ENCODE results near the gene TSKU. TPM values are rescaled to one million over a fixed set of nuclear protein-coding genes. Genes with fewer than 3 reads are reported as not detected.

TSKU gene
- total RNA-seq, 1 experiment from 2014 or later, result 99.4 TPM

DNA sequence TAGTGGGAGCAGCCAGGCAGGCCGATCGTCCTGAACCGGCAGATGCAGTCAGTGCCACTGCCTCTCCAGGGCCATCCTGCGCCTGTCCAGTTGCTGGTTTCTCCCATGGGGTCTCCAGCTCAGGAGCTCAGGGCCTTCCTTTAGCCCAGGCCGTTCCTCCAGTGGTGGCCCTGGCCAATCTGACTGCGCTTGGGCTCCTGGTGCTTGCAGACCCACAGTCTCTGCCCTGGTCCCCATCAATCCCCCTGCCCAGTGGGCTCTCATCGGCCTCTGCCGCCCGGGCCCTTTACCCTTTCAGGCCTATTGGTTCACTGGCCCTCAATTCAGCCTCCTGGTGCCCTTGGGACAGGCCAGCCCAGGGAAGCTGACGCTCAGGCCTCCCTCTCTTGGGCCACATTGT is 29.2 kb upstream of the TSKU start:
- Histone ChIP-seq H3K27ac (no peak overlapping the region), H3K79me2 (ENCODE audit: low read depth) (no peaks in the 10 kb centered on the region), H2AFZ (no peak overlapping the region), H3K4me1 (replicated peaks; ENCODE audit: insufficient read depth) (no peaks in the 10 kb centered on the region), H3K9me2 (ENCODE audit: insufficient read depth) (no peaks in the 10 kb centered on the region), H3K27me3 (ENCODE audit: insufficient read depth, low read depth) (no peaks in the 10 kb centered on the region), H3F3A (ENCODE audit: insufficient read depth, low read depth) (peaks cover 20% of the 10 kb centered on the region), H4K20me1 (ENCODE audit: insufficient read depth) (no peaks in the 10 kb centered on the region), H3K4me3 (no peak overlapping the region), H3K9me3 (ENCODE audit: insufficient read depth, low read depth) (no peaks in the 10 kb centered on the region), H3K4me2 (no peak overlapping the region), H3K36me3 (ENCODE audit: low read depth) (no peaks in the 10 kb centered on the region)
- no peak for TF ChIP-seq EZH2 (IDR thresholded peaks at IDR 0.05; ENCODE audit: low read depth)
- TF ChIP-seq, protein P1, sequence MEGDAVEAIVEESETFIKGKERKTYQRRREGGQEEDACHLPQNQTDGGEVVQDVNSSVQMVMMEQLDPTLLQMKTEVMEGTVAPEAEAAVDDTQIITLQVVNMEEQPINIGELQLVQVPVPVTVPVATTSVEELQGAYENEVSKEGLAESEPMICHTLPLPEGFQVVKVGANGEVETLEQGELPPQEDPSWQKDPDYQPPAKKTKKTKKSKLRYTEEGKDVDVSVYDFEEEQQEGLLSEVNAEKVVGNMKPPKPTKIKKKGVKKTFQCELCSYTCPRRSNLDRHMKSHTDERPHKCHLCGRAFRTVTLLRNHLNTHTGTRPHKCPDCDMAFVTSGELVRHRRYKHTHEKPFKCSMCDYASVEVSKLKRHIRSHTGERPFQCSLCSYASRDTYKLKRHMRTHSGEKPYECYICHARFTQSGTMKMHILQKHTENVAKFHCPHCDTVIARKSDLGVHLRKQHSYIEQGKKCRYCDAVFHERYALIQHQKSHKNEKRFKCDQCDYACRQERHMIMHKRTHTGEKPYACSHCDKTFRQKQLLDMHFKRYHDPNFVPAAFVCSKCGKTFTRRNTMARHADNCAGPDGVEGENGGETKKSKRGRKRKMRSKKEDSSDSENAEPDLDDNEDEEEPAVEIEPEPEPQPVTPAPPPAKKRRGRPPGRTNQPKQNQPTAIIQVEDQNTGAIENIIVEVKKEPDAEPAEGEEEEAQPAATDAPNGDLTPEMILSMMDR (conservative IDR thresholded peaks at IDR 0.05), result no peak
- CTCF ChIA-PET, result no interaction called here
- DNase-seq, result no peak
- intact Hi-C loops (cut with micrococcal nuclease; ENCODE audit: unreplicated experiment), result loop anchor here (5.0 kb wide), 1 partner anchor 33 kb away; no protein-coding TSS in a partner anchor
- POLR2A ChIA-PET (ENCODE audit: unreplicated experiment), result no interaction called here
- BruUV-seq (replicated peaks), result no TSS peak

DNA sequence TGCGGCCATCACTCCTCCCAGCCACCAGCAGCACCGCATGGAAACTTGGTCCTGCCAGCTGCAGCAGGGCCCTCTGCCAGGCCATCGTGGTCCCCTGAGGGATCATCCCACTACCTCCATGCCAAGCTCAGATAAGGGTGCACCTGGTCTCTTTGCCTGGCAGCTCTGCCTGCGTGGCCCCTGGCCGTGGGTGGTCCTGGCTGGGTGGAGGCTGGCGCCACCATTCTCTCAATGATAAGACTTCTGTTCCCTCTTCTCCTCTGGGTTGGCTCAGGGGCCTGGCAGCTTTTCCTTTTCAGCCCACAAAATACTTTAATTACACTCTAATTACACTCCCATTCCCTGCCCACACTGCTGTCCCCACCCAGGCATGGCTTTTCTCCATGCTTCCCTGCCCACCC is 26.8 kb upstream of the TSKU start:
- TF ChIP-seq, protein P1 (conservative IDR thresholded peaks at IDR 0.05), result no peak
- no peak for TF ChIP-seq EZH2 (IDR thresholded peaks at IDR 0.05; ENCODE audit: low read depth)
- no TSS peak for BruUV-seq (replicated peaks)
- Histone ChIP-seq H2AFZ (no peak overlapping the region), H3K4me2 (no peak overlapping the region), H3K9me3 (ENCODE audit: insufficient read depth, low read depth) (no peaks in the 10 kb centered on the region), H3K27me3 (ENCODE audit: insufficient read depth, low read depth) (no peaks in the 10 kb centered on the region), H3K9me2 (ENCODE audit: insufficient read depth) (no peaks in the 10 kb centered on the region), H3K36me3 (ENCODE audit: low read depth) (0 out of 2 replicates have a peak, but pooled peaks cover 10% of the 10 kb centered on the region), H3F3A (ENCODE audit: insufficient read depth, low read depth) (peaks cover 32% of the 10 kb centered on the region), H3K27ac (no peak overlapping the region), H3K4me1 (replicated peaks; ENCODE audit: insufficient read depth) (no peaks in the 10 kb centered on the region), H3K79me2 (ENCODE audit: low read depth) (no peaks in the 10 kb centered on the region), H3K4me3 (no peak overlapping the region), H4K20me1 (ENCODE audit: insufficient read depth) (no peaks in the 10 kb centered on the region)
- ChIA-PET CTCF (interaction anchor here (0.6 kb wide), 1 partner anchor 1286 kb away, joined by 3 read pairs; no protein-coding TSS in a partner anchor), POLR2A (ENCODE audit: unreplicated experiment) (interaction anchor here (0.7 kb wide), 1 partner anchor 319 kb away, joined by 11 read pairs; no protein-coding TSS in a partner anchor)
- no peak for DNase-seq
- intact Hi-C loops (cut with micrococcal nuclease; ENCODE audit: unreplicated experiment), result no loop called here

DNA sequence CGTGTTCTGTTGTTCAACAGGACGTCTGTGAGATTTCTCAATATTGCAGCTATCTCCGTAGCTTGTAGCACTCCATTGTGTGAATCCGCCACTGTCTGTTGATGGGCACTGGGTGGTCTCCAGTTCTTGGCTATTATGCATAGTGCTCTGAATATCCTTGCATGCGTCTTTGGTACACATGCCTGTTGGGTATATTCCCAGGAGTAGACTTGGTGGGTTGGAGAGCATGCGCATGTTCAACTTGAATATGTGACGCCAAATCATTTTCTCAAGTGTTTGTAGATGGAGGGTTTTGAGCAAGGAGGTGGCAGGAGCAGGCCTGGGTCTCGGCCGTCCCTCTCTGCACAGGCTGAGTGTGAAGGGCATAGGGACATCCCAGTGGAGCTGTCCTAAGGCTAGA is 24.8 kb upstream of the TSKU start:
- H3K36me3 ChIP-seq (ENCODE audit: low read depth), result 0 out of 2 replicates have a peak, but pooled peaks cover 10% of the 10 kb centered on the region
- BruUV-seq (replicated peaks), result no TSS peak
- no peaks in the 10 kb centered on the region for H3K9me2 ChIP-seq (ENCODE audit: insufficient read depth)
- ChIA-PET POLR2A (ENCODE audit: unreplicated experiment) (interaction anchor here (0.6 kb wide), 1 partner anchor 107 kb away, joined by 13 read pairs; no protein-coding TSS in a partner anchor), CTCF (interaction anchor here (0.9 kb wide), 1 partner anchor 161 kb away, joined by 3 read pairs; no protein-coding TSS in a partner anchor)
- no peak overlapping the region for H2AFZ ChIP-seq
- intact Hi-C loops (cut with micrococcal nuclease; ENCODE audit: unreplicated experiment), result no loop called here
- 0 out of 2 replicates have a peak, but pooled peaks cover 3% of the 10 kb centered on the region for H4K20me1 ChIP-seq (ENCODE audit: insufficient read depth)
- no peaks in the 10 kb centered on the region for H3K9me3 ChIP-seq (ENCODE audit: insufficient read depth, low read depth)
- H3K27me3 ChIP-seq (ENCODE audit: insufficient read depth, low read depth), result no peaks in the 10 kb centered on the region
- peaks cover 38% of the 10 kb centered on the region for H3F3A ChIP-seq (ENCODE audit: insufficient read depth, low read depth)
- H3K79me2 ChIP-seq (ENCODE audit: low read depth), result peaks cover 9% of the 10 kb centered on the region
- H3K4me2 ChIP-seq, result no peak overlapping the region
- H3K4me1 ChIP-seq (replicated peaks; ENCODE audit: insufficient read depth), result peaks cover 4% of the 10 kb centered on the region; the same call in 1 of the 2 replicates
- no peak overlapping the region for H3K4me3 ChIP-seq
- H3K27ac ChIP-seq, result no peak overlapping the region
- no peak for DNase-seq
- TF ChIP-seq EZH2 (IDR thresholded peaks at IDR 0.05; ENCODE audit: low read depth), result no peak
- TF ChIP-seq, protein P1 (conservative IDR thresholded peaks at IDR 0.05), result no peak
